ENCODE measurements around the gene RSAD1. TPM values are rescaled to one million over a fixed set of nuclear protein-coding genes. Genes with fewer than 3 reads are reported as not detected.

Gene RSAD1
- total and polyA plus RNA-seq, 10 of the 15 experiments (the other 5 are each of a cell fraction or from before 2014, with no cell fraction given) = 2.5 to 28.1 (median 22.6) TPM

- Histone ChIP-seq H3K9me3 (replicated peaks; ENCODE audit: control insufficient read depth, insufficient read depth, low read length) (no peaks in the 10 kb centered on the region), H3K4me1 (ENCODE audit: control insufficient read depth, insufficient read depth, low read length) (no peaks in the 10 kb centered on the region), H3K36me3 (ENCODE audit: control insufficient read depth in 2 of 2, insufficient read depth in 2 of 2, low read length in 1 of 2) (peaks cover 0 to 10% of the 10 kb centered on the region in 2 experiments; a peak in 2 of 4 replicates), H3K27me3 (replicated peaks in 1 of 2; ENCODE audit: control insufficient read depth in 2 of 2, insufficient read depth in 2 of 2, low read length in 1 of 2) (no peaks in the 10 kb centered on the region), H3K27ac (ENCODE audit: control insufficient read depth, insufficient read depth) (no peak overlapping the region), H4K20me1 (ENCODE audit: control insufficient read depth, insufficient read depth) (no peaks in the 10 kb centered on the region), H2AFZ (ENCODE audit: control insufficient read depth, low read depth, low read length) (no peak overlapping the region), H3K4me2 (ENCODE audit: control insufficient read depth, insufficient read depth) (no peak overlapping the region), H3K4me3 (no peak overlapping the region), H3K79me2 (ENCODE audit: control insufficient read depth, insufficient read depth, low read length) (no peaks in the 10 kb centered on the region), H3K9ac (ENCODE audit: control insufficient read depth, insufficient read depth, low read length) (no peak overlapping the region)
- in situ Hi-C loops (cut with MboI) = loop anchor here (10.0 kb wide), 1 partner anchor 140 kb away; no protein-coding TSS in a partner anchor
- intact Hi-C loops (cut with micrococcal nuclease; ENCODE audit: unreplicated experiment) = no loop called here
- FAIRE-seq (no peak), ATAC-seq (no peak), DNase-seq (ENCODE audit: low read depth, low spot score) (no peak)
- RAD21 ChIA-PET (ENCODE audit: unreplicated experiment) = interaction anchor here (0.6 to 2.1 kb wide), 7 partner anchors 9 to 166 kb away, joined by 3 to 13 read pairs (median 4); no protein-coding TSS in a partner anchor
- POLR2A ChIA-PET = interaction anchor here (0.7 kb wide), 1 partner anchor 777 kb away, joined by 7 read pairs; no protein-coding TSS in a partner anchor
- CTCF ChIA-PET = interaction anchor here (0.5 to 4.4 kb wide), 16 partner anchors 9 to 369 kb away, joined by 3 to 23 read pairs (median 4); partner anchors contain the start of genes LRRC59 and XYLT2
- SMC1A ChIA-PET (ENCODE audit: uncharacterized antibody, unreplicated experiment) = interaction anchor here (1.3 to 2.5 kb wide), 7 partner anchors 9 to 210 kb away, joined by 3 to 10 read pairs (median 6); partner anchors contain the start of genes EPN3 and LRRC59
- no peak for TF ChIP-seq ESRRA (IDR thresholded peaks at IDR 0.05; ENCODE audit: low read length)
- TF ChIP-seq MTA2 (IDR thresholded peaks at IDR 0.05; ENCODE audit: low read depth) = no peak
- TF ChIP-seq ATF7 (IDR thresholded peaks at IDR 0.05; ENCODE audit: low read depth) = no peak
- no peak for TF ChIP-seq NKRF (conservative IDR thresholded peaks at IDR 0.05)
- TF ChIP-seq NFIC (IDR thresholded peaks at IDR 0.05; ENCODE audit: low read depth, low read length) = no peak
- TF ChIP-seq PRDM15 (CRISPR knock-in tag; IDR thresholded peaks at IDR 0.05) = no peak
- TF ChIP-seq SUZ12 (IDR thresholded peaks at IDR 0.05; ENCODE audit: unreplicated experiment) = no peak
- TF ChIP-seq POU2F2 (IDR thresholded peaks at IDR 0.05; ENCODE audit: borderline replicate concordance, low read depth, low read length) = no peak
- TF ChIP-seq GATAD2B (conservative IDR thresholded peaks at IDR 0.05; ENCODE audit: low read depth) = no peak
- BruUV-seq (replicated peaks) = no TSS peak
- WGBS (ENCODE audit: insufficient coverage, insufficient replicate concordance, low lambda C conversion rate, missing lambda C conversion rate) = 83% methylated on average over 11 of the region's 11 CpGs
These were observed 5.9 kb downstream of the RSAD1 start for GRCh38 chr17:50484386-50485155.

All from GM12878 (cell line).